GM23248 (cell line): ENCODE results near the gene SLC25A33. TPM values are rescaled to one million over a fixed set of nuclear protein-coding genes. Genes with fewer than 3 reads are reported as not detected.

Source experiments
- DNase-seq: peaks from one replicate; pipeline ENCODE4 v3.0.0-alpha.2; 2015
- H2AFZ ChIP-seq: fragments of 200-600 bp; sonication (generic); 2 replicates; pipeline ENCODE4 v1.6.1; 2016; ENCODE audit warnings: antibody characterized with exemption
- H3F3A ChIP-seq: fragments of 200-600 bp; sonication (generic); 2 replicates; pipeline ENCODE4 v1.6.1; 2016; ENCODE audit warnings: mild to moderate bottlenecking, antibody characterized with exemption, mixed run types; ENCODE audit not compliant: insufficient read depth
- H3K27ac ChIP-seq: fragments of 200-600 bp; sonication (generic); 2 replicates; pipeline ENCODE4 v1.5.1; 2016; ENCODE audit warnings: mild to moderate bottlenecking
- H3K27me3 ChIP-seq: fragments of 200-600 bp; sonication (generic); replicated peaks from 2 replicates; pipeline ENCODE4 v1.6.1; 2016; ENCODE audit warnings: mild to moderate bottlenecking; ENCODE audit not compliant: insufficient read depth
- H3K36me3 ChIP-seq: fragments of 200-600 bp; sonication (generic); 2 replicates; pipeline ENCODE4 v1.6.1; 2016; ENCODE audit warnings: low read depth, mild to moderate bottlenecking
- H3K4me1 ChIP-seq: fragments of 200-600 bp; sonication (generic); 2 replicates; pipeline ENCODE4 v1.6.1; 2016; ENCODE audit warnings: mild to moderate bottlenecking; ENCODE audit not compliant: insufficient read depth
- H3K4me2 ChIP-seq: fragments of 200-600 bp; sonication (generic); one replicate; pipeline ENCODE4 v1.6.1; 2016; ENCODE audit warnings: mild to moderate bottlenecking; ENCODE audit not compliant: unreplicated experiment
- H3K4me3 ChIP-seq: fragments of 200-600 bp; sonication (generic); 2 replicates; pipeline ENCODE4 v1.5.1; 2016; ENCODE audit warnings: mild to moderate bottlenecking
- H3K79me2 ChIP-seq: fragments of 200-600 bp; sonication (generic); 2 replicates; pipeline ENCODE4 v1.6.1; 2016; ENCODE audit warnings: mild to moderate bottlenecking; ENCODE audit not compliant: insufficient read depth
- H3K9ac ChIP-seq: fragments of 200-600 bp; sonication (generic); 2 replicates; pipeline ENCODE4 v1.6.1; 2016; ENCODE audit warnings: mild to moderate bottlenecking
- H3K9me2 ChIP-seq: fragments of 200-600 bp; sonication (generic); 2 replicates; pipeline ENCODE4 v1.6.1; 2016; ENCODE audit warnings: mixed run types, mild to moderate bottlenecking, moderate library complexity; ENCODE audit not compliant: insufficient read depth
- H3K9me3 ChIP-seq: fragments of 200-600 bp; sonication (generic); one replicate; pipeline ENCODE4 v1.6.1; 2017; ENCODE audit warnings: low read depth
- H4K20me1 ChIP-seq: fragments of 200-600 bp; sonication (generic); 2 replicates; pipeline ENCODE4 v1.6.0; 2016; ENCODE audit not compliant: insufficient read depth
- EZH2 ChIP-seq: fragments of 200-600 bp; sonication (generic); IDR thresholded peaks from 2 replicates; pipeline ENCODE4 v1.6.1; 2018; ENCODE audit warnings: antibody characterized with exemption, mild to moderate bottlenecking; ENCODE audit not compliant: insufficient read depth, poor library complexity, severe bottlenecking
- EZH2phosphoT487 ChIP-seq: fragments of 200-600 bp; sonication (generic); IDR thresholded peaks from 2 replicates; pipeline ENCODE4 v1.6.1; 2018; ENCODE audit warnings: antibody characterized with exemption, moderate library complexity, mild to moderate bottlenecking, low read depth; ENCODE audit not compliant: insufficient read depth
- WGBS, 2 experiments: methylation state at CpG; one replicate each; pipeline ENCODE4 v1.1.6; 2015 to 2017; ENCODE audit warnings: low lambda C conversion rate in 2 of 2, low coverage in 1 of 2; ENCODE audit errors: missing lambda C conversion rate in 2 of 2; 5-methylcytosine and 5-hydroxymethylcytosine counted together
- in situ Hi-C: fragments of 300-500 bp; cut with MboI; formaldehyde crosslinking; loops from 2 replicates; pipeline ENCODE4 v1.15.0; 2020
- polyA plus RNA-seq: library from polyadenylated mRNA; unstranded; fragments of >200 nt; fragmentation: Nextera tagmentation; extraction: Ambion mirVana; gene quantifications from 2 replicates; pipeline ENCODE4 v1.2.1, GENCODE V29; 2016
- total RNA-seq: library from RNA; depleted of rRNA; stranded (reverse); fragments of >200 nt; shearing (Covaris generic); gene quantifications from 2 replicates; pipeline ENCODE4 v1.2.3, GENCODE V29; 2014; rRNA removed

The SLC25A33 gene, protein sequence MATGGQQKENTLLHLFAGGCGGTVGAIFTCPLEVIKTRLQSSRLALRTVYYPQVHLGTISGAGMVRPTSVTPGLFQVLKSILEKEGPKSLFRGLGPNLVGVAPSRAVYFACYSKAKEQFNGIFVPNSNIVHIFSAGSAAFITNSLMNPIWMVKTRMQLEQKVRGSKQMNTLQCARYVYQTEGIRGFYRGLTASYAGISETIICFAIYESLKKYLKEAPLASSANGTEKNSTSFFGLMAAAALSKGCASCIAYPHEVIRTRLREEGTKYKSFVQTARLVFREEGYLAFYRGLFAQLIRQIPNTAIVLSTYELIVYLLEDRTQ
- 4.2 and 4.6 TPM in 2 replicates for total RNA-seq
- 5.8 and 6.4 TPM in 2 replicates for polyA plus RNA-seq

DNA sequence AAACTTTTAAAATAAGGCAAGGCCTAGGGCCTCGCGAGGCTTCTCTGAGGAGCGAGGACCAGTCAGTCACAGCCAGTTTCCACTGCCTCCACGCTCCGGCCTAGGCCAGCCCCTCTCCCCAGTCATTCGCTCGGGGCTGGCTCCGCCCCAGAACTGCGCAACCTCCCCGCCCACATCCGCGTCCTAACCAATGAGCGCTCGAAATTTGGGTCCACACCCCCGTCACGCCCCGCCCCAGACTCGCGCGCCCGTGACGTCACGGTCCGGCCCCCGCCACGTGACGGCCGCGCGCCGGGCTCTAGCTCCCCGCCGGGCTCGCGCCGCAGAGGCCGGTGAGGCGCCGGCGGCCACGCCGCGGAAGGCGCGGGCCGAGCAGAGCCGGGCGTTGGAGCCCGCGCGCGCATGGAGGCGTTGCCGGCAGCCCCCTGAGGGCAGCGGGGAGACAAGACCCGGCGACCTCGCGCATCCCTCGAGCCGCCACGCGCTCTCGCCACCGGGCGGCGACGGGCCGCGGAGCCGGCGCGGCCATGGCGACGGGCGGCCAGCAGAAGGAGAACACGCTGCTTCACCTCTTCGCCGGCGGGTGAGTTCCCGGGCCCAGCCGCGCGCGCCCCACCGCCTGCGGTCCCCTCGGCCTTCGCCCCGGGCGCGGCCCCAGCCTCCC lies at the start of gene SLC25A33:
TSS of gene SLC25A33 (plus strand) at position 301 of the 664 bp plus-strand sequence. CDS start at position 528, 227 bp downstream.
- peak within 1 kb of the TSS; percentile 78 for H3K27ac ChIP-seq
- peak within 1 kb of the TSS; percentile 81 for H2AFZ ChIP-seq
- H3K9ac ChIP-seq, result peak within 1 kb of the TSS; percentile 89
- no peaks in the 10 kb centered on the region for H3K9me2 ChIP-seq
- WGBS, 2 experiments, result 1 to 2% methylated on average over 53 to 65 of the region's 92 CpGs
- no peaks in the 10 kb centered on the region for H3K9me3 ChIP-seq
- peak within 1 kb of the TSS; percentile 76 for H3K4me3 ChIP-seq
- H3K4me2 ChIP-seq, result peak within 1 kb of the TSS; percentile 70
- H4K20me1 ChIP-seq, result no peaks in the 10 kb centered on the region
- no peak for TF ChIP-seq EZH2
- no peak for TF ChIP-seq EZH2phosphoT487
- H3K27me3 ChIP-seq, result no peaks in the 10 kb centered on the region
- in situ Hi-C loops, result no loop called here
- H3K4me1 ChIP-seq, result no peaks in the 10 kb centered on the region
- H3F3A ChIP-seq, result no peaks in the 10 kb centered on the region
- peak; percentile 98 for DNase-seq
- peaks cover 44% of the 10 kb centered on the region for H3K79me2 ChIP-seq
- no peaks in the 10 kb centered on the region for H3K36me3 ChIP-seq

DNA sequence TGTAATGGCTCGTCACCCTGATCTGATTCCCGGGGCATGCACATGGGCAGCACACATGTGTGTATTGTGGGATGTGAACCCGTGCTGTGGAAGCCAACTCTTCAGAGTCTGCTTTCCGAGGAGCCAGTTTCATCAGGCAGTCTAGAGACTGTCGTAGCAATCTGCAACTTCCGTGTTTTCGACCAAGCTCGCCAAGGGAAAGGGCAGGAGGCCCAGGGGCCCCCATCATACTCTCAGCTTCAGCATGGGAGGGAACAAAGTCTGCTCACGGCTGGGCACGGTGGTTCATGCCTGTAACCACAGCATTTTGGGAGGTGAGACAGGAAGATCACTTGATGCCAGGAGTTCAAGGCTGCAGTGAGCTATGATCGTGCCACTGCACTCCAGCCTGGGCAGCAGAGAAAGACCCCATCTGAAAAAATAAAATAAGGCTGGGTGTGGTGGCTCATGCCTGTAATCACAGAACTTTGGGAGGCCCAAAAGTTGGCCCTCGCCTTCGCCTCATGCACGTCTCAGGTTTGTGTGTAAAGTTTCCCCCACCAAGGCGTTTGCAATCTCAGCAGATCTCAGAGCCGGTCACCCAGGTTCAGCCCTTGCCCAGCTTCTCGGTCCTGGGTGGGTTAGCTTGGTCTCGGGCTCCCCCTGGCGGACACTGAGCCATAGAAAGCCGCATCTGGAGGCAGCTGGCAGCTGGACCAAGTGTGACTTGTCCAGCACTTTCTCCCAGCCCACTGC lies 48.5 kb upstream of the SLC25A33 start:
- H3K79me2 ChIP-seq, result no peaks in the 10 kb centered on the region
- no peaks in the 10 kb centered on the region for H3F3A ChIP-seq
- H3K27ac ChIP-seq, result no peak overlapping the region
- DNase-seq, result peak; percentile 88
- no peak overlapping the region for H2AFZ ChIP-seq
- no peaks in the 10 kb centered on the region for H3K9me2 ChIP-seq
- no peaks in the 10 kb centered on the region for H4K20me1 ChIP-seq
- H3K9ac ChIP-seq, result no peak overlapping the region
- WGBS, 2 experiments, result 23 to 26% methylated on average over 20 of the region's 20 CpGs
- TF ChIP-seq EZH2 (no peak), EZH2phosphoT487 (no peak)
- H3K36me3 ChIP-seq, result no peaks in the 10 kb centered on the region
- H3K27me3 ChIP-seq, result no peaks in the 10 kb centered on the region
- H3K4me2 ChIP-seq, result no peak overlapping the region
- in situ Hi-C loops, result loop anchor here (10.0 kb wide), 1 partner anchor 226 kb away; no protein-coding TSS in a partner anchor
- no peaks in the 10 kb centered on the region for H3K4me1 ChIP-seq
- no peak overlapping the region for H3K4me3 ChIP-seq
- no peaks in the 10 kb centered on the region for H3K9me3 ChIP-seq

DNA sequence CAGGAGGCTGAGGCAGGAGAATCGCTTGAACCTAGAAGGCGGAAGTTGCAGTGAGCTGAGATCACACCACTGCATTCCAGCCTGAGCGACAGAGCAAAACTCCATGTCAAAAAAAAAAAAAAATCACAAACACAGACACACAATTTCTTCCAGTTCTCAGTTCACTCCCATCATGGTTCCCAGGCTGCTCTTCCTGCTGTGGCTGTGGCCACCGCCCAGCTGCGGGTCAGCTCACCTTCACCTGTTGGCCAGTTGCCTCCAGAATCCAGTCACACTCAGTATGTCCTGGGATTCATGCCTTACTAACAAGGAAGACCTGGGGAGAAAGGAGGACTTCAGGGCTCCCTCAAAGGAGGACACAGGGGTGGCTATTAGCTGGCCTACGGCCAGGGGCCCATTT lies 45.9 kb upstream of the SLC25A33 start:
- H3K9ac ChIP-seq, result no peak overlapping the region
- no peak for TF ChIP-seq EZH2
- no peak for TF ChIP-seq EZH2phosphoT487
- no peak overlapping the region for H3K27ac ChIP-seq
- in situ Hi-C loops, result loop anchor here (10.0 kb wide), 1 partner anchor 229 kb away; no protein-coding TSS in a partner anchor
- H3K9me2 ChIP-seq, result no peaks in the 10 kb centered on the region
- no peaks in the 10 kb centered on the region for H3K27me3 ChIP-seq
- H3K9me3 ChIP-seq, result no peaks in the 10 kb centered on the region
- no peaks in the 10 kb centered on the region for H3K36me3 ChIP-seq
- no peaks in the 10 kb centered on the region for H3F3A ChIP-seq
- no peaks in the 10 kb centered on the region for H3K4me1 ChIP-seq
- no peaks in the 10 kb centered on the region for H3K79me2 ChIP-seq
- DNase-seq, result no peak
- H4K20me1 ChIP-seq, result no peaks in the 10 kb centered on the region
- no peak overlapping the region for H3K4me2 ChIP-seq
- no peak overlapping the region for H2AFZ ChIP-seq
- WGBS, 2 experiments, result 85 to 91% methylated on average over 5 to 6 of the region's 6 CpGs
- H3K4me3 ChIP-seq, result no peak overlapping the region
